BLaER1 treated with 17β-estradiol and CSF1 and Interleukin-3, amounts not matched to agents 10 nM and 100 nM (cell line): ENCODE measurements around the gene KPNA6.

Experiments used
- H3K27ac ChIP-seq, 11 experiments: shearing (Covaris generic); formaldehyde crosslinking; 2 replicates each; pipeline ENCODE4 v1.8.1; 2022
- H3K27me3 ChIP-seq, 11 experiments: shearing (Covaris generic); formaldehyde crosslinking; 2 replicates each; pipeline ENCODE4 v1.8.1; 2022
- H3K36me3 ChIP-seq, 11 experiments: shearing (Covaris generic); formaldehyde crosslinking; 2 replicates each; pipeline ENCODE4 v1.8.1; 2022
- H3K4me1 ChIP-seq, 10 experiments: shearing (Covaris generic); formaldehyde crosslinking; 2 replicates each; pipeline ENCODE4 v1.8.1; 2022
- H3K4me2 ChIP-seq, 11 experiments: shearing (Covaris generic); formaldehyde crosslinking; 2 replicates each; pipeline ENCODE4 v1.8.1; 2022
- H3K4me3 ChIP-seq, 10 experiments: shearing (Covaris generic); formaldehyde crosslinking; 2 replicates each; pipeline ENCODE4 v1.8.1; 2022
- H3K9ac ChIP-seq, 11 experiments: shearing (Covaris generic); formaldehyde crosslinking; 2 replicates each; pipeline ENCODE4 v1.8.1; 2022
- H3K9me3 ChIP-seq, 11 experiments: shearing (Covaris generic); formaldehyde crosslinking; replicated peaks in 1 of 11; 2 replicates each; pipeline ENCODE4 v1.8.1; 2022
- H4K20me1 ChIP-seq, 11 experiments: shearing (Covaris generic); formaldehyde crosslinking; 2 replicates each; pipeline ENCODE4 v1.8.1; 2022
- Cebpa-rat ChIP-seq, 11 experiments: shearing (Covaris generic); IDR thresholded peaks; 2 replicates each; pipeline ENCODE4 v1.8.1; 2022

KPNA6 gene

DNA sequence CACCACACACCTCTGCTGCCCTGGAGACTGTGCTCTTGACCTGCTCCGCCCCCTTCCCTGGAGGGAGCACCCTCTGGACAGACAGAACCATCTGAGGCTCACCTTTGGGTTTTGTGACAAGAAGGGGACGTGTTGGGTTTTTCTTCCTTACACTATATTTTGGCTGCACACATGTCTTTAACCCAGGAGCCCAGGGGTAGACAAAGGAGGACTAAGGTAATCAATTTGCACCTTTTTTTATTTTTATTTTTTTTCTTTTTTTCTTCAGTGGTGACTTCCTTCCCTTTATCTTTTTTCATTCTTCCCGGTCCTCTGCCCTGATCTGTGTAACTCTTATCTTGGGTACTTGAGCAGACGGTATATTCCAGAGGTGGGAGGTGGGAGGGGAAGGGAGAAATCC lies 63.1 kb downstream of the KPNA6 start:
- Histone ChIP-seq H3K36me3 (peaks cover 88 to 97% (median 93%) of the 10 kb centered on the region in 11 experiments), H3K4me2 (no peak overlapping the region)
- TF ChIP-seq Cebpa-rat (IDR thresholded peaks at IDR 0.05) = no peak

DNA sequence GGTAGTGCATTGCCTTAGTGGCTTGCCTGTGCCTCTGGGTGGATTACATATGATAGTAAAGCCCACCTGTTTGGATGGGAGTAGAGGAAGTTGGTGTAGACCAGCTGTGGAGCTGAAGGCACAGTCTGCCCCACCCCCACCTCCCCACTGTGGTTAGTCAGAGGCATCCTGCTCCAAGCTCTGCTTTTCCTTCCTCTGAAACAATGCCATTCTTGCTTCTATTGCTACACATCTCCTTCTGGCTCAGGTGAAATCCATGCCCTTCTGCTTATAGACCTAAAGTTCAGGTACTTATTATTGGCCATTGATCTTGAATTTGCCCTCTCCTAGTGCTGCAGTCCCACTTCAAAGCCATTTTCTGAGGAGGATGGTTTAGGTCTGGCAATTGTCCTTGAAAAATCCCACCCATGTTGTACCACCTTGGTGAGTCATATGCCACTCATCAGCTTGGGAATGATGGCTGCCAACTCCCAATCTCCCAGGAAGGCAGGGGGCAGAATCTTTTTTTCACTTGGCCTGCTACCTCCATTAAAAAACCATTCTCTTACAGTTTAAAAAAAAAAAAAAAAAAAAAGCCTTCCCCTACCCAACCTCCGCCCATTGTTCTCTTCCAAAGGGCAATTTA lies 64.9 kb downstream of the KPNA6 start:
- Histone ChIP-seq H3K4me1 (peaks cover 12 to 25% (median 19%) of the 10 kb centered on the region in 10 experiments), H3K4me3 (no peak overlapping the region), H3K4me2 (peak overlapping the region; percentile 43 to 76 (median 60)), H3K9ac (peak overlapping the region in 2 of 11 experiments; percentile 6 to 16; a peak in 1 of 22 replicates), H3K36me3 (peaks cover 71 to 84% (median 76%) of the 10 kb centered on the region in 11 experiments), H3K27me3 (no peaks in the 10 kb centered on the region), H3K9me3 (no peaks in the 10 kb centered on the region), H3K27ac (peak overlapping the region in 7 of 11 experiments; percentile 4 to 54 (median 31); a peak in 12 of 22 replicates), H4K20me1 (peaks cover 0 to 22% (median 0%) of the 10 kb centered on the region in 11 experiments; a peak in 6 of 22 replicates)
- no peak; a peak in 1 of 22 replicates for TF ChIP-seq Cebpa-rat (IDR thresholded peaks at IDR 0.05)

More for the DNA sequence above, 63.1 kb downstream of the KPNA6 start:
- Histone ChIP-seq H3K27ac (no peak overlapping the region; a peak in 1 of 22 replicates), H3K4me3 (no peak overlapping the region), H3K27me3 (no peaks in the 10 kb centered on the region), H3K9ac (no peak overlapping the region), H3K4me1 (peaks cover 12 to 25% (median 19%) of the 10 kb centered on the region in 10 experiments), H4K20me1 (peaks cover 0 to 22% (median 0%) of the 10 kb centered on the region in 11 experiments; a peak in 6 of 22 replicates), H3K9me3 (no peaks in the 10 kb centered on the region)

GRCh38 chr1:32178380-32179192 lies 70.7 kb downstream of the KPNA6 start:
- Histone ChIP-seq H3K27me3 (no peaks in the 10 kb centered on the region), H3K36me3 (peaks cover 32 to 57% (median 45%) of the 10 kb centered on the region in 11 experiments), H3K4me3 (peak overlapping the region in 8 of 10 experiments; percentile 69 to 93 (median 80); a peak in 9 of 20 replicates), H3K4me1 (peaks cover 30 to 41% (median 38%) of the 10 kb centered on the region in 10 experiments), H3K4me2 (peak overlapping the region; percentile 86 to 100 (median 95)), H3K9me3 (no peaks in the 10 kb centered on the region), H4K20me1 (peaks cover 14 to 37% (median 33%) of the 10 kb centered on the region in 11 experiments; a peak in 19 of 22 replicates), H3K9ac (peak overlapping the region; percentile 87 to 94 (median 90); a peak in 20 of 22 replicates), H3K27ac (peak overlapping the region; percentile 86 to 93 (median 91); a peak in 21 of 22 replicates)
- no peak for TF ChIP-seq Cebpa-rat (IDR thresholded peaks at IDR 0.05)

DNA sequence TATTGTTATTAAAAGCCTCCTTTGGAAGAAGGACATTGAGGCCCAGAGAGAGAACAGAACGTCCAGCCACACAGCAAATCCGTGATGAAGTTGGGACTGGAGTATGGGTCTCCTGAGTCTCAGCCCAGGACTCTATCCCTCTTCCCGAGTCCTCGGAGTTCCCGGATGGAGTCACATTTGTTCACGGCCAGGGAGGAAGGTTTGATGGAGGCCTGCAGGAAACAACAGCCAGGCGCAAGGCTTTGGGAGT lies 71.3 kb downstream of the KPNA6 start:
- peak overlapping the region; percentile 69 to 93 (median 78) for H3K4me3 ChIP-seq
- H3K4me1 ChIP-seq = peaks cover 34 to 46% (median 43%) of the 10 kb centered on the region in 10 experiments
- H4K20me1 ChIP-seq = peaks cover 19 to 42% (median 38%) of the 10 kb centered on the region in 11 experiments; a peak in 21 of 22 replicates
- H3K9me3 ChIP-seq = no peaks in the 10 kb centered on the region
- peaks cover 32 to 57% (median 45%) of the 10 kb centered on the region in 11 experiments for H3K36me3 ChIP-seq
- no peak for TF ChIP-seq Cebpa-rat (IDR thresholded peaks at IDR 0.05)
- peak overlapping the region; percentile 86 to 100 (median 95) for H3K4me2 ChIP-seq
- H3K9ac ChIP-seq = peak overlapping the region; percentile 87 to 94 (median 90); a peak in 21 of 22 replicates
- H3K27me3 ChIP-seq = no peaks in the 10 kb centered on the region
- H3K27ac ChIP-seq = peak overlapping the region; percentile 86 to 93 (median 91)

DNA sequence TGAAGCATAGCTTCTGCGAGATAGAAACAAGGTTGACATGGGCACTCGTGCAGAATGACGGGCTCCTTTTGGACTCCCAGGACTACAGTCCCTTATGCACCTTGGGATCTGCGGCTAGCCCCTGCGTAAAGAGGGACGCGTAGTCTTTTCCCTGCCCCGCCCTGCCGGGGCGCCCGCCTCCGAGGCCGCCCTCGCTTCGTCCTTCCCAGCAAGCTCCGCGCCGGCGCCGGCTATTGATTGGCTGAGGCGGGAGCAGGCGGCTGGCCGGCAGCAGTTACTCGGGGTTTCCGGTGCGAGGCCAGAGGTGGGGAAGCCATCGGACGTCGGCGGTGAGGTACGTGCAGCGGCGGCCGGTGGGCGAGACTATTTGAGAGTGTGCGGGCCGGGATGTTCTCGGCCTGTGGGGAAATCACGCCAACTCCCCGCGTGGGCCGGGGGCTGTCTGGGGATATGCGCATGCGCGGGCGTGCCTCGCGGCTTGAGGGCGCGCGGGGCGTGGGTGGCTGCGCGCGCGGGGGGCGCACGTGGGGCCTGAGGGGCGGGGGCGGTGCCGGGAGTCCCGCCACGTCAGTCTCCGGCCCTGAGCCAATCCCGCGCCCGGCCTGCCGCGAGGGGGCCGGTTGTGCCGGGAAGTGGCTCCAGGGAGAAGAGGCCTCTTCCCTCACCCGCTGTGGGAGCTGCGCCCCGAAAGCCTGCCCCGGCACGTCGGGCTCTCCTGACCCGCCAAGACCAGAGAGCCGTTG lies 71.8 kb downstream of the KPNA6 start, which contains the start of gene TXLNA:
Gene TXLNA (plus strand): TSS at position 233 of the 743 bp plus-strand sequence. CDS start 671 bp downstream, outside the sequence.
- Histone ChIP-seq H3K4me1 (peaks cover 38 to 51% (median 48%) of the 10 kb centered on the region in 10 experiments), H3K36me3 (peaks cover 32 to 57% (median 45%) of the 10 kb centered on the region in 11 experiments), H3K9me3 (no peaks in the 10 kb centered on the region), H3K27me3 (no peaks in the 10 kb centered on the region), H3K4me3 (peak within 1 kb of the TSS; percentile 69 to 93 (median 78)), H3K4me2 (peak within 1 kb of the TSS; percentile 86 to 100 (median 95)), H3K9ac (peak within 1 kb of the TSS; percentile 87 to 94 (median 90)), H3K27ac (peak within 1 kb of the TSS; percentile 86 to 93 (median 91)), H4K20me1 (peaks cover 24 to 47% (median 43%) of the 10 kb centered on the region in 11 experiments; a peak in 21 of 22 replicates)
- no peak for TF ChIP-seq Cebpa-rat (IDR thresholded peaks at IDR 0.05)

DNA sequence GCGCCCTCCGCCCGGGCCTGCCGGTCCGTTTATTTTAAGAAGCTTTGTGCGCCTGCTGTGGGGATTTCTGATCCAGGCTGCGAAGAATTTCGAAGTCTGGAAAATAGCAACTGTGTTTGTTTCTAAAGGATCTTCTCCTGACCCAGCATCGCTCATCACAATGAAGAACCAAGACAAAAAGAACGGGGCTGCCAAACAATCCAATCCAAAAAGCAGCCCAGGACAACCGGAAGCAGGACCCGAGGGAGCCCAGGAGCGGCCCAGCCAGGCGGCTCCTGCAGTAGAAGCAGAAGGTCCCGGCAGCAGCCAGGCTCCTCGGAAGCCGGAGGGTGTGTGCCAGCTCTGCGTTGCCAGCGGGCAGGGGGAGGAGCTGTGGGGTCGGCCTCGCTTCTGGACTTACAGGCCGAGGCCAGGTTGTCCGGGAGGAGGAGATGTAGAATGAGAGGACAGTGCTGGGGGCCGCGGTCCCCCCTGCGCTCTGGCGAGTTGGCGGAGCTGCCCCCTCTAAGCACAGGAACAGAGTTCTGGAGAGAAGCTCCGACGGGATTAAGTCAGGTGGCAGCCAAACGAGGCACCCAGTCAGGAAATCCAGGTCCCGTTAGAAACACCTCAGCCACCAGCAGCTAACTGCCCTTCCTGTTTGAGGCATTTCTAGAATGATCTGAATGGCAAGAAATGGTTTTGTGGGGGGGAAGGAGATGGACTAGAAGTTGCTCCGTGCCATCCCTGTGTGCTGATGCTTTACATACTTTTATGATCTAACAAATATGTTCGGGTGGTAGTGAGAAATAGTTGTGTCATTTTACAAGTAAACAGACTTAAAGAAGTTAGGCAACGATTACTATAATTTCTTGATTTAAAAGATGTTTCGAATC lies 72.6 kb downstream of the KPNA6 start:
- TF ChIP-seq Cebpa-rat (IDR thresholded peaks at IDR 0.05) = no peak
- peak overlapping the region; percentile 86 to 100 (median 95) for H3K4me2 ChIP-seq
- peak overlapping the region; percentile 86 to 93 (median 91) for H3K27ac ChIP-seq
- H3K27me3 ChIP-seq = no peaks in the 10 kb centered on the region
- H3K4me1 ChIP-seq = peaks cover 40 to 59% (median 55%) of the 10 kb centered on the region in 10 experiments
- peaks cover 32 to 55% (median 51%) of the 10 kb centered on the region in 11 experiments; a peak in 21 of 22 replicates for H4K20me1 ChIP-seq
- H3K9me3 ChIP-seq = no peaks in the 10 kb centered on the region
- peaks cover 36 to 57% (median 46%) of the 10 kb centered on the region in 11 experiments for H3K36me3 ChIP-seq
- peak overlapping the region; percentile 69 to 93 (median 78) for H3K4me3 ChIP-seq
- peak overlapping the region; percentile 87 to 94 (median 90) for H3K9ac ChIP-seq

GRCh38 chr1:32181065-32181464 lies 73.2 kb downstream of the KPNA6 start:
- no peak for TF ChIP-seq Cebpa-rat (IDR thresholded peaks at IDR 0.05)
- peaks cover 38 to 62% (median 57%) of the 10 kb centered on the region in 11 experiments; a peak in 21 of 22 replicates for H4K20me1 ChIP-seq
- H3K4me2 ChIP-seq = peak overlapping the region; percentile 86 to 100 (median 95)
- H3K9me3 ChIP-seq = no peaks in the 10 kb centered on the region
- peaks cover 43 to 66% (median 61%) of the 10 kb centered on the region in 10 experiments for H3K4me1 ChIP-seq
- H3K9ac ChIP-seq = peak overlapping the region; percentile 87 to 94 (median 90)
- H3K27me3 ChIP-seq = no peaks in the 10 kb centered on the region
- peak overlapping the region in 10 of 11 experiments; percentile 86 to 93 (median 92); a peak in 17 of 22 replicates for H3K27ac ChIP-seq
- H3K4me3 ChIP-seq = peak overlapping the region; percentile 69 to 93 (median 78)
- peaks cover 42 to 60% (median 52%) of the 10 kb centered on the region in 11 experiments for H3K36me3 ChIP-seq
